ENCODE results near the gene RANBP9. TPM values are rescaled to one million over a fixed set of nuclear protein-coding genes. Genes with fewer than 3 reads are reported as not detected.

The RANBP9 gene
- total RNA-seq (2021): 44.0 and 73.8 TPM in 2 replicates
- percentile 98 among the genes with signal in this experiment for Bru-seq, nascent RNA
- BruChase-seq, experiment 1, labeled RNA remaining after a 2-hour chase: percentile 97 among the genes with signal in this experiment
- percentile 90 among the genes with signal in this experiment for BruChase-seq, experiment 2, labeled RNA remaining after a 6-hour chase
- long read RNA-seq, partial matches to known transcripts: 8 of 16 reads
- long read RNA-seq, other reads (novel, unspliced or antisense): 5 of 16 reads

DNA sequence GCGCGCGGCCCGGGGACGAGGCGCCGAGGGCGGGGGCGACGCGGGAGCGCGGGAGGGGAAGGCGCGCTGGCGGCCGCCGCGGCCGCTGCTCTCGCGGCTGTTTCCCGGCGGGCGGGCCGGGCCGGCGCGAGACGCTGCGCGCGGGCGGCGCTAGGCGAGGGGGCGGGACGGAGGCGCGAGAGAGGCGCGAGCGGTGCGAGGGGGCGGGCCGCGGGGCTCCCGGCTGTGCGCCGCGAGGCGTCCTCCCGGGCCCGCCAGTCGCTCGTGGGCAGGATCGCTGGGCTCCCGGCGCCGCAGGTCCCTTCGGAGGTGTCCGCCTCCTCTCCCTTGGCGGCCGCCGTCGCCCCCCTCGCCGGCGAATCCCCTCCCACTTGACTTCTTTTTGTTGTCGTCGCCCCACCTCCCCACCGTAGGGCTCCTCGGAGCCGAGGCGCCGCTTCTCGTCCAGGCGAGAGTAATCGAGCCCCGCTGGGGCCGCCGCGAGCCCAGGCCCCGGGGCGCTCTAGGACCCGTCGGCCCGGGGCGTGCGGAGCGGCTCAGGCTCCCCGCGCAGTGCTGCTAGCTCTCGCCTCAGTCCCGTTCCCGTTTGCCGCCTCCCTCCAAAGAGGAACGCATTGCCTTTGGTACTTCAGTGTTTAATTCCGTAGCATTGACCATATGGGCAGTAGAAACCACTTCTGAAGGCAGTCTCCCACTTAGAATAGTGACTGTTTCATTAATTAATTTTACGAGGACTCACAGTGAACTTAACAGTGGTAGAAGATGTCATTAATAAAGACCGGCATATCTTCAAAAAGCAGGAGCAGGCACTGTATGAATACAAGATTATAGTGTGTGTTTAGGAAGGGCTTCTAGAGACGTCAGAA is at the start of gene RANBP9:
TSS of gene RANBP9 (minus strand) at position 103 of the 866 bp plus-strand sequence. CDS start 330 bp downstream, outside the sequence.
- peak within 1 kb of the TSS; percentile 87 for H2AFZ ChIP-seq
- peak within 1 kb of the TSS; percentile 83 for H3K27ac ChIP-seq
- CTCF ChIA-PET: interaction anchor here (0.6 to 1.2 kb wide), 2 partner anchors 83 to 92 kb away, joined by 3 to 22 read pairs; no protein-coding TSS in a partner anchor
- TF ChIP-seq, protein P1, sequence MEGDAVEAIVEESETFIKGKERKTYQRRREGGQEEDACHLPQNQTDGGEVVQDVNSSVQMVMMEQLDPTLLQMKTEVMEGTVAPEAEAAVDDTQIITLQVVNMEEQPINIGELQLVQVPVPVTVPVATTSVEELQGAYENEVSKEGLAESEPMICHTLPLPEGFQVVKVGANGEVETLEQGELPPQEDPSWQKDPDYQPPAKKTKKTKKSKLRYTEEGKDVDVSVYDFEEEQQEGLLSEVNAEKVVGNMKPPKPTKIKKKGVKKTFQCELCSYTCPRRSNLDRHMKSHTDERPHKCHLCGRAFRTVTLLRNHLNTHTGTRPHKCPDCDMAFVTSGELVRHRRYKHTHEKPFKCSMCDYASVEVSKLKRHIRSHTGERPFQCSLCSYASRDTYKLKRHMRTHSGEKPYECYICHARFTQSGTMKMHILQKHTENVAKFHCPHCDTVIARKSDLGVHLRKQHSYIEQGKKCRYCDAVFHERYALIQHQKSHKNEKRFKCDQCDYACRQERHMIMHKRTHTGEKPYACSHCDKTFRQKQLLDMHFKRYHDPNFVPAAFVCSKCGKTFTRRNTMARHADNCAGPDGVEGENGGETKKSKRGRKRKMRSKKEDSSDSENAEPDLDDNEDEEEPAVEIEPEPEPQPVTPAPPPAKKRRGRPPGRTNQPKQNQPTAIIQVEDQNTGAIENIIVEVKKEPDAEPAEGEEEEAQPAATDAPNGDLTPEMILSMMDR (conservative IDR thresholded peaks at IDR 0.05): no peak
- TF ChIP-seq EZH2 (IDR thresholded peaks at IDR 0.05; ENCODE audit: low read depth): no peak
- H3K9me3 ChIP-seq (ENCODE audit: insufficient read depth, low read depth): no peaks in the 10 kb centered on the region
- peaks cover 45% of the 10 kb centered on the region for H3F3A ChIP-seq (ENCODE audit: insufficient read depth, low read depth)
- no peaks in the 10 kb centered on the region for H3K27me3 ChIP-seq (ENCODE audit: insufficient read depth, low read depth)
- peaks cover 44% of the 10 kb centered on the region for H3K79me2 ChIP-seq (ENCODE audit: low read depth)
- peaks cover 5% of the 10 kb centered on the region; the same call in 1 of the 2 replicates for H3K36me3 ChIP-seq (ENCODE audit: low read depth)
- POLR2A ChIA-PET (ENCODE audit: unreplicated experiment): interaction anchor here (0.7 to 0.9 kb wide), 5 partner anchors 13 to 305 kb away, joined by 3 to 25 read pairs (median 6); partner anchors contain the start of gene NOL7
- intact Hi-C loops (cut with micrococcal nuclease; ENCODE audit: unreplicated experiment): loop anchor here (1.0 to 10.0 kb wide), 6 partner anchors 12 to 163 kb away; partner anchors contain the start of gene MCUR1
- DNase-seq: peak; percentile 61 to 93
- no TSS peak for BruUV-seq (replicated peaks)
- H4K20me1 ChIP-seq (ENCODE audit: insufficient read depth): peaks cover 35% of the 10 kb centered on the region
- H3K4me1 ChIP-seq (replicated peaks; ENCODE audit: insufficient read depth): peaks cover 56% of the 10 kb centered on the region
- peak within 1 kb of the TSS; percentile 87 for H3K4me3 ChIP-seq
- no peaks in the 10 kb centered on the region for H3K9me2 ChIP-seq (ENCODE audit: insufficient read depth)
- H3K4me2 ChIP-seq: peak within 1 kb of the TSS; percentile 98

DNA sequence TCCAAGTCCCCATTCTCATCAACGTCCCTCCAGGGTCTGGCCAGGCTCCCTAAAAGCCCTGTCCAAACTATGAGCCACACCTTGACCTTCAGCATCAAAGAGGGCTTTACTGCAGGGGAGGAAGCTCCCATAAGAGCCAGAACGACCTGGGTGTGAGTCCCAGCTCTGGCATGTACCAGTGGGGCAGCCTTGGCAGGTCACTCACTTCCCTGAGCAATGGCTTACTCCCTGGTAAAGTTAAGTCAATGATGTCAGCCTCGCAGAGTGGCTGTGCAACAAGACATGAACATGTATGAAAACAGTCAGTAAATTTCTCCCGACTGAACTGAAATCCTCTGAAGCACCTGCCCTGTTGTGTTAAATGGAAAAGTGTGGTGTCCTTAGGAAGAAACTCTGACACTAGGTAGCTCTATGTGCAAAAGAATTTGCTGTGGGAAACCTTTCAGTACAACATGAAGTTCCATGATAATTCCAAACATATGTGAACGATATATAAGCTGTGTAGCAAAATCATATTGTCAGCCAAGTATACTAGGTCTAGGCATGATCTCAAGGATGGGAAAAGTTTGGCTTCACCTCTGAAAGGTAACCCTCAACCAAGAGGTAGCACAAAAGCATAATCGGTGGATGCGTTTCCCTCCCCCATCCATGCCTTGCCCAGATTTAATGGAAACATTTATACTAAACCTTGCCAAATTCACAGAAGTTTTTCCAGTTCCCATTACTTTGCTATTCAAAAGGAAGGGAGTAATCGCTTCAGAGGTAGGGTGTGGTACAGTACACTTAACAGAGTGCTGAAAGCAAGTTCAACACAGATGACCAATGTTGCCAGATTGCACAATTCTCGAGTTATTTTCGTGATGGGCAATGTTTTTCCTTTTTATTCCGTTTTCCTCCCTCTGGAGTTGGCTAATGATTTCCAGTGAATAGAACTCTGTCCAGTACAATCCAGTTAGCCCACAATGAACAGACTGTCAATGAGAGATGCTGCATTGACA is 49.0 kb upstream of the RANBP9 start:
- intact Hi-C loops (cut with micrococcal nuclease; ENCODE audit: unreplicated experiment): no loop called here
- BruUV-seq (replicated peaks): no TSS peak

More for the DNA sequence above, 49.0 kb upstream of the RANBP9 start:
- H3K27me3 ChIP-seq (ENCODE audit: insufficient read depth, low read depth): no peaks in the 10 kb centered on the region
- ChIA-PET POLR2A (ENCODE audit: unreplicated experiment) (no interaction called here), CTCF (no interaction called here)
- H3K9me3 ChIP-seq (ENCODE audit: insufficient read depth, low read depth): no peaks in the 10 kb centered on the region; the same call in none of the 2 replicates
- H3K27ac ChIP-seq: no peak overlapping the region
- no peaks in the 10 kb centered on the region for H3K9me2 ChIP-seq (ENCODE audit: insufficient read depth)
- no peak overlapping the region for H2AFZ ChIP-seq
- no peaks in the 10 kb centered on the region for H3K36me3 ChIP-seq (ENCODE audit: low read depth)
- H3K4me2 ChIP-seq: no peak overlapping the region
- TF ChIP-seq, protein P1 (conservative IDR thresholded peaks at IDR 0.05): no peak
- TF ChIP-seq EZH2 (IDR thresholded peaks at IDR 0.05; ENCODE audit: low read depth): no peak
- DNase-seq: no peak
- H3K79me2 ChIP-seq (ENCODE audit: low read depth): no peaks in the 10 kb centered on the region
- H3F3A ChIP-seq (ENCODE audit: insufficient read depth, low read depth): peaks cover 2% of the 10 kb centered on the region
- H3K4me1 ChIP-seq (replicated peaks; ENCODE audit: insufficient read depth): peaks cover 7% of the 10 kb centered on the region
- H3K4me3 ChIP-seq: no peak overlapping the region
- H4K20me1 ChIP-seq (ENCODE audit: insufficient read depth): no peaks in the 10 kb centered on the region
